ENCODE results near the gene PCDHGC4. TPM values are rescaled to one million over a fixed set of nuclear protein-coding genes. Genes with fewer than 3 reads are reported as not detected.

Gene PCDHGC4
- total RNA-seq, 1 donor from 2014 or later: 59.3 TPM

DNA sequence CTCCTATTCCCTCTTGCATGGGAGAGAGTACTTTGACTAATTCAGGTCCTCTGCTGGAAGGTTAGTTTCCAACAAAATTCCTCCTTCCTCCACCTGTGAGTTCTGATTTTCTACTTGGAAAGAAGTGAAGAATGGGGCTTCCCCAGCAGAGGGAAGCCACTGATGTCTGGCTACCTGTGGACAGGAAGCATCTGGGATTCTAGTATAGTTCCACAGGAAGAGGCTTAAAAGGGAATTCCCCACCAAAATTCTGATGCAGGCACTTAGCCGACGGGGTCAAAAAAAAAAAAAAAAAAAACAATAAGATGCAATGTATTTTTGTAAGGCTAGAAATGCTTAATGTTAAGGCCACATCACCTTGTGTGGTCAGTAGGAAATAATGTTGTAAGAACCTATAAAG is 37.5 kb downstream of the PCDHGC4 start:
- Histone ChIP-seq H3K9me3 (no peaks in the 10 kb centered on the region), H3K4me3 (no peak overlapping the region), H3K27me3 (no peaks in the 10 kb centered on the region), H3K36me3 (peaks cover 17 to 37% of the 10 kb centered on the region in 2 donors), H3K27ac (peak overlapping the region; percentile 61 to 73), H3K4me1 (peaks cover 7 to 24% of the 10 kb centered on the region in 2 donors)
- TF ChIP-seq, protein P1, sequence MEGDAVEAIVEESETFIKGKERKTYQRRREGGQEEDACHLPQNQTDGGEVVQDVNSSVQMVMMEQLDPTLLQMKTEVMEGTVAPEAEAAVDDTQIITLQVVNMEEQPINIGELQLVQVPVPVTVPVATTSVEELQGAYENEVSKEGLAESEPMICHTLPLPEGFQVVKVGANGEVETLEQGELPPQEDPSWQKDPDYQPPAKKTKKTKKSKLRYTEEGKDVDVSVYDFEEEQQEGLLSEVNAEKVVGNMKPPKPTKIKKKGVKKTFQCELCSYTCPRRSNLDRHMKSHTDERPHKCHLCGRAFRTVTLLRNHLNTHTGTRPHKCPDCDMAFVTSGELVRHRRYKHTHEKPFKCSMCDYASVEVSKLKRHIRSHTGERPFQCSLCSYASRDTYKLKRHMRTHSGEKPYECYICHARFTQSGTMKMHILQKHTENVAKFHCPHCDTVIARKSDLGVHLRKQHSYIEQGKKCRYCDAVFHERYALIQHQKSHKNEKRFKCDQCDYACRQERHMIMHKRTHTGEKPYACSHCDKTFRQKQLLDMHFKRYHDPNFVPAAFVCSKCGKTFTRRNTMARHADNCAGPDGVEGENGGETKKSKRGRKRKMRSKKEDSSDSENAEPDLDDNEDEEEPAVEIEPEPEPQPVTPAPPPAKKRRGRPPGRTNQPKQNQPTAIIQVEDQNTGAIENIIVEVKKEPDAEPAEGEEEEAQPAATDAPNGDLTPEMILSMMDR (IDR thresholded peaks at IDR 0.05): no peak
- intact Hi-C loops (cut with DNase I): loop anchor here (5.0 to 10.0 kb wide), 2 partner anchors 118 to 200 kb away; partner anchors contain the start of genes PCDHGA9, PCDHGB6 and TAF7
- DNase-seq (ENCODE audit: low spot score in 2 of 2): no peak

DNA sequence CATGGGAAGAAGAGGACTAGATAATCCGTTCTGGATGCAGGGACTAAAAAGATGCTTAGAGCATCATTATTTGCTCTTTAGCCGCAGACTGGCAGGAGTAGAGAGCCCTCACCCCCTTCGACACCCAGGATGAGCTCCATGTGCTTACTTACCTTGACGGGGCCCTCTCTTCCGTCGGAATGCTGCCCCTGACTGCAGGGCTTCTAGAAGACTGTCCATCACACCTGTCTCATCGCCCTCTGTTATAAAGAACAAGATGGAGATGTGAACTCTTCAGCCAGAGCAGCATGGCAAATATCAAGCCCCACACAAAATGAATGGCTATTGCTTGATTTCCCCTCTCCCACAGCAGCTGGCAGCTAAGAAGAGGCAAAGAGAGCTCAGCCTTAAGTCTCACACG is 39.2 kb downstream of the PCDHGC4 start:
- DNase-seq (ENCODE audit: low spot score in 2 of 2): peak in 1 of 2 donors; percentile 62
- Histone ChIP-seq H3K4me3 (no peak overlapping the region), H3K27ac (peak overlapping the region; percentile 66 to 71), H3K27me3 (no peaks in the 10 kb centered on the region), H3K4me1 (peaks cover 7 to 35% of the 10 kb centered on the region in 2 donors), H3K36me3 (peaks cover 17 to 34% of the 10 kb centered on the region in 2 donors), H3K9me3 (no peaks in the 10 kb centered on the region)
- TF ChIP-seq, protein P1 (IDR thresholded peaks at IDR 0.05): no peak
- intact Hi-C loops (cut with DNase I): loop anchor here (1.0 to 10.0 kb wide), 5 partner anchors 11 to 202 kb away; partner anchors contain the start of genes PCDHGA9, PCDHGB6 and TAF7

- H3K4me3 ChIP-seq: no peak overlapping the region
- no peaks in the 10 kb centered on the region for H3K9me3 ChIP-seq
- intact Hi-C loops (cut with DNase I): loop anchor here (1.0 to 10.0 kb wide), 6 partner anchors 12 to 203 kb away; partner anchors contain the start of genes PCDHGA11, PCDHGA9, PCDHGB6 and TAF7
- no peaks in the 10 kb centered on the region for H3K27me3 ChIP-seq
- peak overlapping the region; percentile 66 to 71 for H3K27ac ChIP-seq
- peaks cover 17 to 30% of the 10 kb centered on the region in 2 donors for H3K36me3 ChIP-seq
- peak in 1 of 2 donors; percentile 95 for DNase-seq (ENCODE audit: low spot score in 2 of 2)
- peaks cover 7 to 44% of the 10 kb centered on the region in 2 donors for H3K4me1 ChIP-seq
- TF ChIP-seq, protein P1 (IDR thresholded peaks at IDR 0.05): peak; percentile 98 to 100 (median 99)
These were observed 40.1 kb downstream of the PCDHGC4 start for GRCh38 chr5:141524604-141525597.

DNA sequence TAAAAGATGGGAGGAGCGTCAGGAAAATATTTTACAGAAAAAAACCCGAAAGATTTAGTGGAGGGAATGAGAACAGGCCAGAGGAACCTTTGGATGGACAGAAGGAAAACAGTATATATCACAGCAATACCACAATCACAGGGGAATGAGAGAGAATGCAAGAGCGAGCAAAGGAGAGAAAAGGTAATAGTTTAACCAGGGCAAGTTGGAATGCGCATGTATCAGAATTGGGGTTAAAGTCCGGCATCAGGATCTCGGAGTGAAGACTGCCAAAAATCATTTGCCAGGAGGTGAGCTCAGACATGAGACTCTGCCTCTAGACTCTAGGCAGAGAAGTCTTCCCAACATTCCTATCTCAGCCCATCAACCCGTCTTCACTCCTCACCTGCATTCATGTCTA is 40.8 kb downstream of the PCDHGC4 start:
- Histone ChIP-seq H3K27me3 (no peaks in the 10 kb centered on the region), H3K9me3 (no peaks in the 10 kb centered on the region), H3K27ac (peak overlapping the region; percentile 66 to 71), H3K4me3 (no peak overlapping the region), H3K36me3 (peaks cover 17 to 26% of the 10 kb centered on the region in 2 donors), H3K4me1 (peaks cover 7 to 40% of the 10 kb centered on the region in 2 donors)
- peak in 1 of 2 donors; percentile 37 for DNase-seq (ENCODE audit: low spot score in 2 of 2)
- intact Hi-C loops (cut with DNase I): loop anchor here (5.0 to 10.0 kb wide), 2 partner anchors 103 to 121 kb away; partner anchors contain the start of genes PCDHGA11, PCDHGA9 and PCDHGB6
- TF ChIP-seq, protein P1 (IDR thresholded peaks at IDR 0.05): no peak

GRCh38 chr5:141527426-141527825 is 42.6 kb downstream of the PCDHGC4 start:
- intact Hi-C loops (cut with DNase I): loop anchor here (5.0 to 10.0 kb wide), 2 partner anchors 105 to 123 kb away; partner anchors contain the start of genes PCDHGA11, PCDHGA9 and PCDHGB6
- Histone ChIP-seq H3K4me3 (no peak overlapping the region), H3K9me3 (no peaks in the 10 kb centered on the region), H3K36me3 (peaks cover 17 to 23% of the 10 kb centered on the region in 2 donors), H3K27me3 (no peaks in the 10 kb centered on the region), H3K27ac (peak overlapping the region; percentile 87 to 88), H3K4me1 (peaks cover 3 to 31% of the 10 kb centered on the region in 2 donors)
- TF ChIP-seq, protein P1 (IDR thresholded peaks at IDR 0.05): no peak
- DNase-seq (ENCODE audit: low spot score in 2 of 2): no peak

Measured in ascending aorta (tissue), 2 donors.